Body of pancreas (tissue), 4 donors: Measurements from ENCODE around the gene ARHGAP18.

Source experiments
- CTCF ChIP-seq, 7 experiments: fragments of 450-650 bp in 4 of 7; fragments of 200-600 bp in 3 of 7; sonication (generic) in 3 of 7; IDR thresholded peaks; one replicate each; pipeline ENCODE4 v1.5.1; 2016 to 2019; ENCODE audit warnings: antibody characterized with exemption in 7 of 7
- POLR2A ChIP-seq, 3 donors: fragments of 450-650 bp; IDR thresholded peaks; one replicate each; pipeline ENCODE4 v1.6.1; 2016; ENCODE audit warnings: antibody characterized with exemption in 3 of 3, mild to moderate bottlenecking in 2 of 3

- TF ChIP-seq CTCF (IDR thresholded peaks at IDR 0.05) (no peak), POLR2A (IDR thresholded peaks at IDR 0.05) (no peak)
Observed at GRCh38 chr6:129634411-129635230, 75.4 kb downstream of the ARHGAP18 start.
